ENCODE results near the gene C10orf71.

- no peak for TF ChIP-seq CTCF (IDR thresholded peaks at IDR 0.05)
- no peak for TF ChIP-seq POLR2AphosphoS5 (IDR thresholded peaks at IDR 0.05; ENCODE audit: low read depth, low read length)
- no peak for TF ChIP-seq SIN3A (IDR thresholded peaks at IDR 0.05; ENCODE audit: borderline replicate concordance, insufficient read depth, low read depth, low read length)
- TF ChIP-seq, protein P1, sequence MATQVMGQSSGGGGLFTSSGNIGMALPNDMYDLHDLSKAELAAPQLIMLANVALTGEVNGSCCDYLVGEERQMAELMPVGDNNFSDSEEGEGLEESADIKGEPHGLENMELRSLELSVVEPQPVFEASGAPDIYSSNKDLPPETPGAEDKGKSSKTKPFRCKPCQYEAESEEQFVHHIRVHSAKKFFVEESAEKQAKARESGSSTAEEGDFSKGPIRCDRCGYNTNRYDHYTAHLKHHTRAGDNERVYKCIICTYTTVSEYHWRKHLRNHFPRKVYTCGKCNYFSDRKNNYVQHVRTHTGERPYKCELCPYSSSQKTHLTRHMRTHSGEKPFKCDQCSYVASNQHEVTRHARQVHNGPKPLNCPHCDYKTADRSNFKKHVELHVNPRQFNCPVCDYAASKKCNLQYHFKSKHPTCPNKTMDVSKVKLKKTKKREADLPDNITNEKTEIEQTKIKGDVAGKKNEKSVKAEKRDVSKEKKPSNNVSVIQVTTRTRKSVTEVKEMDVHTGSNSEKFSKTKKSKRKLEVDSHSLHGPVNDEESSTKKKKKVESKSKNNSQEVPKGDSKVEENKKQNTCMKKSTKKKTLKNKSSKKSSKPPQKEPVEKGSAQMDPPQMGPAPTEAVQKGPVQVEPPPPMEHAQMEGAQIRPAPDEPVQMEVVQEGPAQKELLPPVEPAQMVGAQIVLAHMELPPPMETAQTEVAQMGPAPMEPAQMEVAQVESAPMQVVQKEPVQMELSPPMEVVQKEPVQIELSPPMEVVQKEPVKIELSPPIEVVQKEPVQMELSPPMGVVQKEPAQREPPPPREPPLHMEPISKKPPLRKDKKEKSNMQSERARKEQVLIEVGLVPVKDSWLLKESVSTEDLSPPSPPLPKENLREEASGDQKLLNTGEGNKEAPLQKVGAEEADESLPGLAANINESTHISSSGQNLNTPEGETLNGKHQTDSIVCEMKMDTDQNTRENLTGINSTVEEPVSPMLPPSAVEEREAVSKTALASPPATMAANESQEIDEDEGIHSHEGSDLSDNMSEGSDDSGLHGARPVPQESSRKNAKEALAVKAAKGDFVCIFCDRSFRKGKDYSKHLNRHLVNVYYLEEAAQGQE (IDR thresholded peaks at IDR 0.05; ENCODE audit: insufficient read depth in 1 of 2, low read depth in 2 of 2, low read length in 1 of 2), result no peak
- TF ChIP-seq TCF7L2 (IDR thresholded peaks at IDR 0.05; ENCODE audit: low read depth, low read length), result no peak
Measured at GRCh38 chr10:49283491-49283890, 15.5 kb upstream of the C10orf71 start.
